ENCODE data around the gene RAX.

Gene RAX

GRCh38 chr18:59266459-59266858 lies 6.8 kb downstream of the RAX start:
- H3K36me3 ChIP-seq (ENCODE audit: insufficient read depth, low read length), result no peaks in the 10 kb centered on the region
- no peaks in the 10 kb centered on the region for H4K20me1 ChIP-seq (ENCODE audit: insufficient read depth, low read length)
- no peak overlapping the region for H2AFZ ChIP-seq (ENCODE audit: low read depth, low read length)
- H3K79me2 ChIP-seq (ENCODE audit: insufficient read depth, low read length), result no peaks in the 10 kb centered on the region
- no peak overlapping the region for H3K4me2 ChIP-seq (ENCODE audit: insufficient read depth, low read length)
- H3K27ac ChIP-seq (ENCODE audit: low read length), result no peak overlapping the region
- H3K9ac ChIP-seq (ENCODE audit: low read depth, low read length), result no peak overlapping the region
- H3K27me3 ChIP-seq (ENCODE audit: insufficient read depth, low read length, poor library complexity), result peaks cover 12% of the 10 kb centered on the region
- no peak for ATAC-seq (ENCODE audit: insufficient read depth, low read depth)
- H3K4me3 ChIP-seq (ENCODE audit: low read depth in 1 of 2, low read length in 2 of 2), result no peak overlapping the region
- no peaks in the 10 kb centered on the region for H3K4me1 ChIP-seq (ENCODE audit: insufficient read depth, low read length)
- H3K9me3 ChIP-seq (ENCODE audit: insufficient read depth, low read length, severe bottlenecking), result no peaks in the 10 kb centered on the region
- no peak for DNase-seq
- TF ChIP-seq EZH2 (IDR thresholded peaks at IDR 0.05; ENCODE audit: borderline replicate concordance, low read depth, low read length, severe bottlenecking), result no peak

GRCh38 chr18:59265974-59266369 lies 7.3 kb downstream of the RAX start:
- no peaks in the 10 kb centered on the region for H3K36me3 ChIP-seq (ENCODE audit: insufficient read depth, low read length)
- no peaks in the 10 kb centered on the region for H3K79me2 ChIP-seq (ENCODE audit: insufficient read depth, low read length)
- H3K27ac ChIP-seq (ENCODE audit: low read length), result no peak overlapping the region
- no peaks in the 10 kb centered on the region for H4K20me1 ChIP-seq (ENCODE audit: insufficient read depth, low read length)
- H3K9me3 ChIP-seq (ENCODE audit: insufficient read depth, low read length, severe bottlenecking), result no peaks in the 10 kb centered on the region
- H3K4me2 ChIP-seq (ENCODE audit: insufficient read depth, low read length), result no peak overlapping the region
- H2AFZ ChIP-seq (ENCODE audit: low read depth, low read length), result no peak overlapping the region
- TF ChIP-seq EZH2 (IDR thresholded peaks at IDR 0.05; ENCODE audit: borderline replicate concordance, low read depth, low read length, severe bottlenecking) (no peak), CTCF (IDR thresholded peaks at IDR 0.05; ENCODE audit: borderline replicate concordance, extremely low read depth, low read length, poor library complexity, severe bottlenecking) (no peak)
- ATAC-seq (ENCODE audit: insufficient read depth, low read depth), result no peak
- no peak overlapping the region for H3K9ac ChIP-seq (ENCODE audit: low read depth, low read length)
- no peak overlapping the region for H3K4me3 ChIP-seq (ENCODE audit: low read depth in 1 of 2, low read length in 2 of 2)
- no peaks in the 10 kb centered on the region for H3K4me1 ChIP-seq (ENCODE audit: insufficient read depth, low read length)
- no peak for DNase-seq
- peaks cover 9% of the 10 kb centered on the region for H3K27me3 ChIP-seq (ENCODE audit: insufficient read depth, low read length, poor library complexity)

GRCh38 chr18:59265246-59265973 lies 7.8 kb downstream of the RAX start:
- H3K9ac ChIP-seq (ENCODE audit: low read depth, low read length), result no peak overlapping the region
- H2AFZ ChIP-seq (ENCODE audit: low read depth, low read length), result no peak overlapping the region
- peaks cover 3% of the 10 kb centered on the region for H3K27me3 ChIP-seq (ENCODE audit: insufficient read depth, low read length, poor library complexity)
- TF ChIP-seq EZH2 (IDR thresholded peaks at IDR 0.05; ENCODE audit: borderline replicate concordance, low read depth, low read length, severe bottlenecking) (no peak), CTCF (IDR thresholded peaks at IDR 0.05; ENCODE audit: borderline replicate concordance, extremely low read depth, low read length, poor library complexity, severe bottlenecking) (no peak)
- DNase-seq (no peak), ATAC-seq (ENCODE audit: insufficient read depth, low read depth) (no peak)
- no peaks in the 10 kb centered on the region for H3K9me3 ChIP-seq (ENCODE audit: insufficient read depth, low read length, severe bottlenecking)
- H3K4me1 ChIP-seq (ENCODE audit: insufficient read depth, low read length), result no peaks in the 10 kb centered on the region
- no peak overlapping the region for H3K4me3 ChIP-seq (ENCODE audit: low read depth in 1 of 2, low read length in 2 of 2)
- H4K20me1 ChIP-seq (ENCODE audit: insufficient read depth, low read length), result no peaks in the 10 kb centered on the region
- no peaks in the 10 kb centered on the region for H3K36me3 ChIP-seq (ENCODE audit: insufficient read depth, low read length)
- H3K4me2 ChIP-seq (ENCODE audit: insufficient read depth, low read length), result no peak overlapping the region
- H3K27ac ChIP-seq (ENCODE audit: low read length), result no peak overlapping the region
- no peaks in the 10 kb centered on the region for H3K79me2 ChIP-seq (ENCODE audit: insufficient read depth, low read length)

GRCh38 chr18:59264651-59265245 lies 8.5 kb downstream of the RAX start:
- H2AFZ ChIP-seq (ENCODE audit: low read depth, low read length), result no peak overlapping the region
- no peaks in the 10 kb centered on the region for H4K20me1 ChIP-seq (ENCODE audit: insufficient read depth, low read length)
- H3K27ac ChIP-seq (ENCODE audit: low read length), result no peak overlapping the region
- H3K4me1 ChIP-seq (ENCODE audit: insufficient read depth, low read length), result no peaks in the 10 kb centered on the region
- no peak overlapping the region for H3K9ac ChIP-seq (ENCODE audit: low read depth, low read length)
- no peaks in the 10 kb centered on the region for H3K36me3 ChIP-seq (ENCODE audit: insufficient read depth, low read length)
- no peak for TF ChIP-seq CTCF (IDR thresholded peaks at IDR 0.05; ENCODE audit: borderline replicate concordance, extremely low read depth, low read length, poor library complexity, severe bottlenecking)
- TF ChIP-seq EZH2 (IDR thresholded peaks at IDR 0.05; ENCODE audit: borderline replicate concordance, low read depth, low read length, severe bottlenecking), result no peak
- no peaks in the 10 kb centered on the region for H3K79me2 ChIP-seq (ENCODE audit: insufficient read depth, low read length)
- DNase-seq, result no peak
- H3K4me3 ChIP-seq (ENCODE audit: low read depth in 1 of 2, low read length in 2 of 2), result no peak overlapping the region
- no peaks in the 10 kb centered on the region for H3K9me3 ChIP-seq (ENCODE audit: insufficient read depth, low read length, severe bottlenecking)
- H3K4me2 ChIP-seq (ENCODE audit: insufficient read depth, low read length), result no peak overlapping the region
- H3K27me3 ChIP-seq (ENCODE audit: insufficient read depth, low read length, poor library complexity), result no peaks in the 10 kb centered on the region
- no peak for ATAC-seq (ENCODE audit: insufficient read depth, low read depth)

All from DND-41 (cell line).